ENCODE results near the gene TECPR2.

GRCh38 chr14:102516531-102517391, 154.0 kb downstream of the TECPR2 start:
- TF ChIP-seq CTCF (IDR thresholded peaks at IDR 0.05 in 2 of 3, conservative IDR thresholded peaks at IDR 0.05 in 1 of 3; ENCODE audit: borderline replicate concordance in 1 of 3, insufficient read depth in 1 of 3, low read depth in 2 of 3, low read length in 2 of 3) (peak in 2 of 3 experiments; percentile 60 to 68; a peak in 4 of 6 replicates), POLR2A (IDR thresholded peaks at IDR 0.05; ENCODE audit: borderline replicate concordance, extremely low read depth, insufficient read depth, insufficient read length) (no peak), ELF1 (IDR thresholded peaks at IDR 0.05; ENCODE audit: borderline replicate concordance, low read depth) (no peak), EZH2 (IDR thresholded peaks at IDR 0.05) (no peak), RAD21 (IDR thresholded peaks at IDR 0.05; ENCODE audit: low read depth) (no peak)
